ENCODE data around the gene TOLLIP.

TOLLIP gene

GRCh38 chr11:1310772-1311468, 1.5 kb upstream of the TOLLIP start:
- DNase-seq (ENCODE audit: low read depth): no peak

GRCh38 chr11:1310318-1310687, 871 bp upstream of the TOLLIP start:
- no peak for DNase-seq (ENCODE audit: low read depth)

- DNase-seq (ENCODE audit: low read depth): no peak
Measured at GRCh38 chr11:1308743-1309497, 512 bp downstream of the TOLLIP start.

GRCh38 chr11:1307998-1308742, 1.3 kb downstream of the TOLLIP start:
- DNase-seq (ENCODE audit: low read depth): no peak

- DNase-seq (ENCODE audit: low read depth): no peak
Measured at GRCh38 chr11:1307163-1307870, 2.1 kb downstream of the TOLLIP start.

GRCh38 chr11:1306186-1307162, 3.0 kb downstream of the TOLLIP start:
- DNase-seq (ENCODE audit: low read depth): no peak

- no peak for DNase-seq (ENCODE audit: low read depth)
Measured at GRCh38 chr11:1305501-1306056, 3.9 kb downstream of the TOLLIP start.

- no peak for DNase-seq (ENCODE audit: low read depth)
Measured at GRCh38 chr11:1305063-1305495, 4.4 kb downstream of the TOLLIP start.

GRCh38 chr11:1304380-1304779, 5.1 kb downstream of the TOLLIP start:
- DNase-seq (ENCODE audit: low read depth): no peak

- no peak for DNase-seq (ENCODE audit: low read depth)
Measured at GRCh38 chr11:1303973-1304372, 5.5 kb downstream of the TOLLIP start.

GRCh38 chr11:1303126-1303821, 6.2 kb downstream of the TOLLIP start:
- no peak for DNase-seq (ENCODE audit: low read depth)

- DNase-seq (ENCODE audit: low read depth): no peak
Measured at GRCh38 chr11:1302461-1303125, 6.8 kb downstream of the TOLLIP start.

- no peak for DNase-seq (ENCODE audit: low read depth)
Measured at GRCh38 chr11:1302041-1302460, 7.4 kb downstream of the TOLLIP start.

GRCh38 chr11:1301220-1302000, 8.0 kb downstream of the TOLLIP start:
- DNase-seq (ENCODE audit: low read depth): no peak

- no peak for DNase-seq (ENCODE audit: low read depth)
Measured at GRCh38 chr11:1300569-1301187, 8.8 kb downstream of the TOLLIP start.

GRCh38 chr11:1300121-1300520, 9.3 kb downstream of the TOLLIP start:
- no peak for DNase-seq (ENCODE audit: low read depth)

GRCh38 chr11:1299621-1300020, 9.8 kb downstream of the TOLLIP start:
- no peak for DNase-seq (ENCODE audit: low read depth)

All from stimulated activated CD8-positive, alpha-beta memory T cell treated with anti-CD3 and anti-CD28 coated beads, Interleukin-15, amount 100 ng/mL, for 24 hours (primary cell).